Ascending aorta (tissue), 2 donors: Measurements from ENCODE around the gene FOXP1. TPM values are rescaled to one million over a fixed set of nuclear protein-coding genes. Genes with fewer than 3 reads are reported as not detected.

Experiments used
- DNase-seq, 2 donors: peaks; one replicate each; pipeline ENCODE4 v3.0.0-alpha.2; 2019; ENCODE audit warnings: low spot score in 2 of 2
- H3K27ac ChIP-seq, 2 donors: fragments of 200-600 bp; sonication (generic); one replicate each; pipeline ENCODE4 v1.5.1; 2016 to 2017; ENCODE audit warnings: mild to moderate bottlenecking in 1 of 2
- H3K27me3 ChIP-seq: fragments of 200-600 bp; sonication (generic); one replicate; pipeline ENCODE4 v1.5.1; 2017
- H3K36me3 ChIP-seq, 2 donors: fragments of 200-600 bp; sonication (generic); one replicate each; pipeline ENCODE4 v1.5.1; 2016
- H3K4me1 ChIP-seq, 2 donors: fragments of 200-600 bp; sonication (generic); one replicate each; pipeline ENCODE4 v1.5.1; 2016 to 2017; ENCODE audit warnings: mild to moderate bottlenecking in 1 of 2
- H3K4me3 ChIP-seq, 2 donors: fragments of 200-600 bp; sonication (generic); one replicate each; pipeline ENCODE4 v1.5.1; 2016 to 2017; ENCODE audit warnings: mild to moderate bottlenecking in 1 of 2
- H3K9me3 ChIP-seq, 2 donors: fragments of 200-600 bp; sonication (generic); one replicate each; pipeline ENCODE4 v1.5.1; 2016
- CTCF ChIP-seq, 3 experiments: fragments of 200-600 bp in 2 of 3; fragments of 450-650 bp in 1 of 3; sonication (generic) in 2 of 3; IDR thresholded peaks; one replicate each; pipeline ENCODE4 v1.5.1; 2016 to 2019; ENCODE audit warnings: antibody characterized with exemption in 3 of 3, mild to moderate bottlenecking in 1 of 3, moderate library complexity in 1 of 3
- intact Hi-C: fragments of 100-400 bp; cut with DNase I; formaldehyde crosslinking; loops from one replicate; pipeline ENCODE4 v1.15.1; 2023
- total RNA-seq: library from RNA; depleted of rRNA; stranded (reverse); fragments of >200 nt; gene quantifications from one replicate; pipeline ENCODE4 v1.1.0, GENCODE V29; 2016

The FOXP1 gene
- total RNA-seq, 1 donor from 2014 or later = 171 TPM

- no peak for TF ChIP-seq CTCF (IDR thresholded peaks at IDR 0.05)
- intact Hi-C loops = loop anchor here (5.0 to 10.0 kb wide), 2 partner anchors 69 to 597 kb away; partner anchors contain the start of gene FOXP1
- peaks cover 14 to 85% of the 10 kb centered on the region in 2 donors for H3K4me1 ChIP-seq
- peaks cover 9 to 30% of the 10 kb centered on the region in 2 donors for H3K36me3 ChIP-seq
- H3K27ac ChIP-seq = peak overlapping the region; percentile 79 to 82
- no peaks in the 10 kb centered on the region for H3K27me3 ChIP-seq
- no peaks in the 10 kb centered on the region for H3K9me3 ChIP-seq
- no peak overlapping the region for H3K4me3 ChIP-seq
- no peak for DNase-seq
Observed at GRCh38 chr3:70988111-70988510, 595.4 kb downstream of the FOXP1 start.

- Histone ChIP-seq H3K27ac (peak overlapping the region; percentile 82 to 93), H3K36me3 (peaks cover 8 to 30% of the 10 kb centered on the region in 2 donors), H3K27me3 (no peaks in the 10 kb centered on the region), H3K9me3 (no peaks in the 10 kb centered on the region), H3K4me3 (no peak overlapping the region), H3K4me1 (peaks cover 14 to 78% of the 10 kb centered on the region in 2 donors)
- intact Hi-C loops = loop anchor here (5.0 to 10.0 kb wide), 2 partner anchors 72 to 599 kb away; partner anchors contain the start of gene FOXP1
- DNase-seq = no peak
- TF ChIP-seq CTCF (IDR thresholded peaks at IDR 0.05) = no peak
Observed at GRCh38 chr3:70985572-70985971, 598.0 kb downstream of the FOXP1 start.

- no peak for TF ChIP-seq CTCF (IDR thresholded peaks at IDR 0.05)
- Histone ChIP-seq H3K4me3 (no peak overlapping the region), H3K27me3 (no peaks in the 10 kb centered on the region), H3K36me3 (peaks cover 8 to 30% of the 10 kb centered on the region in 2 donors), H3K27ac (peak overlapping the region; percentile 82 to 93), H3K9me3 (no peaks in the 10 kb centered on the region), H3K4me1 (peaks cover 11 to 73% of the 10 kb centered on the region in 2 donors)
- intact Hi-C loops = loop anchor here (5.0 to 10.0 kb wide), 2 partner anchors 72 to 600 kb away; partner anchors contain the start of gene FOXP1
- no peak for DNase-seq
Observed at GRCh38 chr3:70984776-70985482, 598.6 kb downstream of the FOXP1 start.

GRCh38 chr3:70982700-70983140 lies 600.8 kb downstream of the FOXP1 start:
- intact Hi-C loops = loop anchor here (10.0 kb wide), 1 partner anchor 602 kb away; the partner anchor contains the start of gene FOXP1
- TF ChIP-seq CTCF (IDR thresholded peaks at IDR 0.05) = no peak
- H3K27me3 ChIP-seq = no peaks in the 10 kb centered on the region
- H3K36me3 ChIP-seq = peaks cover 13 to 34% of the 10 kb centered on the region in 2 donors
- peak overlapping the region; percentile 27 to 37 for H3K4me3 ChIP-seq
- peak; percentile 31 to 83 for DNase-seq
- H3K27ac ChIP-seq = peak overlapping the region; percentile 82 to 93
- no peaks in the 10 kb centered on the region for H3K9me3 ChIP-seq
- H3K4me1 ChIP-seq = peaks cover 8 to 60% of the 10 kb centered on the region in 2 donors

GRCh38 chr3:70982284-70982683 lies 601.2 kb downstream of the FOXP1 start:
- intact Hi-C loops = loop anchor here (10.0 kb wide), 1 partner anchor 603 kb away; the partner anchor contains the start of gene FOXP1
- Histone ChIP-seq H3K4me1 (peaks cover 8 to 56% of the 10 kb centered on the region in 2 donors), H3K27ac (peak overlapping the region; percentile 82 to 93), H3K9me3 (no peaks in the 10 kb centered on the region), H3K4me3 (peak overlapping the region in 1 of 2 donors; percentile 37), H3K36me3 (peaks cover 16 to 34% of the 10 kb centered on the region in 2 donors), H3K27me3 (no peaks in the 10 kb centered on the region)
- no peak for TF ChIP-seq CTCF (IDR thresholded peaks at IDR 0.05)
- no peak for DNase-seq
